Ishikawa (cell line): ENCODE results near the gene BDP1.

Experiments used
- CEBPB ChIP-seq: IDR thresholded peaks from 2 replicates; pipeline ENCODE4 v1.6.1; 2012
- CREB1 ChIP-seq: IDR thresholded peaks from 2 replicates; pipeline ENCODE4 v1.6.1; 2012; ENCODE audit warnings: low read depth
- EGR1 ChIP-seq: IDR thresholded peaks from 2 replicates; pipeline ENCODE4 v1.6.1; 2012
- EP300 ChIP-seq: IDR thresholded peaks from 2 replicates; pipeline ENCODE4 v1.6.1; 2012; ENCODE audit warnings: borderline replicate concordance
- FOXM1 ChIP-seq: IDR thresholded peaks from 2 replicates; pipeline ENCODE4 v1.6.1; 2012; ENCODE audit warnings: low read depth, borderline replicate concordance
- NFIC ChIP-seq: IDR thresholded peaks from 2 replicates; pipeline ENCODE4 v1.6.1; 2012
- RAD21 ChIP-seq: IDR thresholded peaks from 2 replicates; pipeline ENCODE4 v1.6.1; 2012; ENCODE audit warnings: low read depth
- TAF1 ChIP-seq: IDR thresholded peaks from 2 replicates; pipeline ENCODE4 v1.6.1; 2012; ENCODE audit warnings: low read depth, mild to moderate bottlenecking
- TCF12 ChIP-seq: IDR thresholded peaks from 2 replicates; pipeline ENCODE4 v1.6.1; 2012; ENCODE audit warnings: low read depth
- TEAD4 ChIP-seq: IDR thresholded peaks from 2 replicates; pipeline ENCODE4 v1.6.1; 2012
- YY1 ChIP-seq: IDR thresholded peaks from 2 replicates; pipeline ENCODE4 v1.6.1; 2012; ENCODE audit warnings: low read depth
- ZBTB7A ChIP-seq: IDR thresholded peaks from 2 replicates; pipeline ENCODE4 v1.6.1; 2012; ENCODE audit warnings: low read depth
- TF ChIP-seq, protein P1 (sequence below): IDR thresholded peaks from 2 replicates; pipeline ENCODE4 v1.6.1; 2012
- TF ChIP-seq, protein P2 (sequence below): IDR thresholded peaks from 2 replicates; pipeline ENCODE4 v1.6.1; 2012; ENCODE audit warnings: low read depth, mild to moderate bottlenecking
- TF ChIP-seq, protein P3 (sequence below): IDR thresholded peaks from 2 replicates; pipeline ENCODE4 v1.6.1; 2012

Gene BDP1

DNA sequence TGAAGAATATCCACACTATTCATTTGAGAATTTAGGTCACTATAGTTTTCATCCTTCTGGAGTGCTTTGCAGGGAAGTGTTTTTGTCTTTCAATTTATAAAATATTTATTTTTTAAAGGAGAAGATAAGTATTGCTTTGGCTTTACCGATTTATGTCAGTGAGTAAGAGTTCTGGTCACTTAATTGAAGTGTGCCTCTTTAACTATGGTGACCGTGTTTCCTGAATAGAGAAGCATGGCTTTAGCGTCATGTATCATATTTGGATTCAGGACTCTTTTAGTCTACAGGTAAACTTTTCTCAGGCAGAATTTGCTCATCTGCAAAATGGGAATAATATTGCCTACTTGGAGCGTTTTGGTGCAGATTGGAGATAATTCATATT is 902 bp downstream of the BDP1 start:
- no peak for TF ChIP-seq CREB1
- TF ChIP-seq, protein P1, sequence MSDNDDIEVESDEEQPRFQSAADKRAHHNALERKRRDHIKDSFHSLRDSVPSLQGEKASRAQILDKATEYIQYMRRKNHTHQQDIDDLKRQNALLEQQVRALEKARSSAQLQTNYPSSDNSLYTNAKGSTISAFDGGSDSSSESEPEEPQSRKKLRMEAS = no peak
- no peak for TF ChIP-seq ZBTB7A
- no peak for TF ChIP-seq YY1
- no peak for TF ChIP-seq TAF1
- TF ChIP-seq, protein P2, sequence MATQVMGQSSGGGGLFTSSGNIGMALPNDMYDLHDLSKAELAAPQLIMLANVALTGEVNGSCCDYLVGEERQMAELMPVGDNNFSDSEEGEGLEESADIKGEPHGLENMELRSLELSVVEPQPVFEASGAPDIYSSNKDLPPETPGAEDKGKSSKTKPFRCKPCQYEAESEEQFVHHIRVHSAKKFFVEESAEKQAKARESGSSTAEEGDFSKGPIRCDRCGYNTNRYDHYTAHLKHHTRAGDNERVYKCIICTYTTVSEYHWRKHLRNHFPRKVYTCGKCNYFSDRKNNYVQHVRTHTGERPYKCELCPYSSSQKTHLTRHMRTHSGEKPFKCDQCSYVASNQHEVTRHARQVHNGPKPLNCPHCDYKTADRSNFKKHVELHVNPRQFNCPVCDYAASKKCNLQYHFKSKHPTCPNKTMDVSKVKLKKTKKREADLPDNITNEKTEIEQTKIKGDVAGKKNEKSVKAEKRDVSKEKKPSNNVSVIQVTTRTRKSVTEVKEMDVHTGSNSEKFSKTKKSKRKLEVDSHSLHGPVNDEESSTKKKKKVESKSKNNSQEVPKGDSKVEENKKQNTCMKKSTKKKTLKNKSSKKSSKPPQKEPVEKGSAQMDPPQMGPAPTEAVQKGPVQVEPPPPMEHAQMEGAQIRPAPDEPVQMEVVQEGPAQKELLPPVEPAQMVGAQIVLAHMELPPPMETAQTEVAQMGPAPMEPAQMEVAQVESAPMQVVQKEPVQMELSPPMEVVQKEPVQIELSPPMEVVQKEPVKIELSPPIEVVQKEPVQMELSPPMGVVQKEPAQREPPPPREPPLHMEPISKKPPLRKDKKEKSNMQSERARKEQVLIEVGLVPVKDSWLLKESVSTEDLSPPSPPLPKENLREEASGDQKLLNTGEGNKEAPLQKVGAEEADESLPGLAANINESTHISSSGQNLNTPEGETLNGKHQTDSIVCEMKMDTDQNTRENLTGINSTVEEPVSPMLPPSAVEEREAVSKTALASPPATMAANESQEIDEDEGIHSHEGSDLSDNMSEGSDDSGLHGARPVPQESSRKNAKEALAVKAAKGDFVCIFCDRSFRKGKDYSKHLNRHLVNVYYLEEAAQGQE = no peak
- TF ChIP-seq, protein P3, sequence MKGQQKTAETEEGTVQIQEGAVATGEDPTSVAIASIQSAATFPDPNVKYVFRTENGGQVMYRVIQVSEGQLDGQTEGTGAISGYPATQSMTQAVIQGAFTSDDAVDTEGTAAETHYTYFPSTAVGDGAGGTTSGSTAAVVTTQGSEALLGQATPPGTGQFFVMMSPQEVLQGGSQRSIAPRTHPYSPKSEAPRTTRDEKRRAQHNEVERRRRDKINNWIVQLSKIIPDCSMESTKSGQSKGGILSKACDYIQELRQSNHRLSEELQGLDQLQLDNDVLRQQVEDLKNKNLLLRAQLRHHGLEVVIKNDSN = no peak
- no peak for TF ChIP-seq CEBPB
- TF ChIP-seq NFIC = no peak
- TF ChIP-seq TEAD4 = no peak
- TF ChIP-seq EGR1 = no peak
- TF ChIP-seq TCF12 = no peak
- no peak for TF ChIP-seq RAD21

DNA sequence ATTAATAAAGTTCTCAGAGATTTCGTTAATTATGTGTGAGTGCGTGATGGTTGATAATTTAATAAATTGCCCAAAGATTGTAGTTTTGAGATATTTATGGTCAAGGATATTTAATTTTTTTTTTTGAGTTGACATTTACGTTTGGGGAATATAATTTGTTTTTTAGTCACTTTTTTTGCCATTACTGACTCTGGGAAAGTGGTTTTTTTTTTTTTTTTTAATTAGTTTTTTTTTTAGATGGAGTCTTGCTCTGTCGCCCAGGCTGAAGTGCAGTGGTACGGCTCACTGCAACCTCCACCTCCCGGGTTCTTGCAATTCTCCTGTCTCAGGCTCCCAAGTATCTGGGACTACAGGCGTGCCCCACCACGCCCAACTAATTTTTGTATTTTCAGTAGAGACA is 1.7 kb downstream of the BDP1 start:
- TF ChIP-seq TEAD4 (no peak), FOXM1 (no peak), TAF1 (no peak)
- TF ChIP-seq, protein P1 = no peak
- TF ChIP-seq, protein P3 = no peak

DNA sequence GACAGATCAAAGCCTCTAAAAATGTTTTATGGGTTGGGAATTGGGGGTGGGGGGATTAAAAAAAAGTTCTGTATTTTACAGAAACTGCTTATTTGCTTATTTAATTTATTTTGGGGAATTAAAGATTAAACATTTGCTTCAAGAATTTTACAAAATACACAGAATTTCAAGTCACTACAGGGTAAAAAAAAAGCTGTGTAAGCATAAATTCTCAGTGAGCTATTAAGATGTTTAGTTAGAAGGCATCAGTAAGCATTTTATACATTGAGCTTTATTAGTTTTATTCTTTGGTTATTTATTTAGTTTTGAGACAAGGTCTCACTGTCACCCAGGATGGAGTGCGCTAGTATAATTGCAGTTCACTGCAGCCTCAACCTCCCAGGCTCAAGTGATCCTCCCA is 5.2 kb downstream of the BDP1 start:
- TF ChIP-seq EGR1 = no peak
- no peak for TF ChIP-seq NFIC
- no peak for TF ChIP-seq RAD21
- no peak for TF ChIP-seq EP300
- TF ChIP-seq, protein P1 = no peak
- TF ChIP-seq ZBTB7A = no peak
- no peak for TF ChIP-seq FOXM1
- TF ChIP-seq, protein P3 = no peak
- TF ChIP-seq TAF1 = no peak
- TF ChIP-seq CREB1 = no peak
- TF ChIP-seq YY1 = no peak
- TF ChIP-seq TEAD4 = no peak
- TF ChIP-seq, protein P2 = no peak
- no peak for TF ChIP-seq TCF12
- no peak for TF ChIP-seq CEBPB

DNA sequence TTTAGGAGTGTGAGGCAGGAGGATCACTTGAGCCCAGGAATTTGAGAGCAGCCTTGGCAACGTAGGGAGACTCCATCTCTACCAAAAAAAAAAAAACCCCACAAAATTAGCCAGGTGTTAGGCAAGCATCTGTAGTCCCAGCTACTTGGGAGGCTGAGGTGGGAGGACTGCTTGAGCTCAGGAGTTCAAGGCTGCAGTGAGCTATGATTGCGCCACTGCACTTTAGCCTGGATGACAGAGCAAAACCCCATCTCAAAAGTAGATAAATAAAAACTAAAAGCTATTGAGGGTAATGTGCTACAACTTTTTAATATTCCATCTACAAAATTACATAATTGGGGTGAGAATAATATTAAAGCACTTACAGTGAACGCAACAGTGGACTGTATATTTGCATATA is 5.9 kb downstream of the BDP1 start:
- no peak for TF ChIP-seq CEBPB
- TF ChIP-seq, protein P2 = no peak
- TF ChIP-seq NFIC = no peak
- no peak for TF ChIP-seq RAD21
- TF ChIP-seq EP300 = no peak
- no peak for TF ChIP-seq CREB1
- TF ChIP-seq TCF12 = no peak
- TF ChIP-seq EGR1 = no peak
- TF ChIP-seq FOXM1 = no peak
- TF ChIP-seq YY1 = no peak
- TF ChIP-seq TAF1 = no peak
- TF ChIP-seq TEAD4 = no peak
